K562 (cell line): ENCODE data around the gene FGF14. TPM values are rescaled to one million over a fixed set of nuclear protein-coding genes. Genes with fewer than 3 reads are reported as not detected.

ENCODE experiments used
- ATAC-seq: fragments of 200-7000 bp; cut with Tn5 transposase; 3 replicates; pipeline ENCODE4 v1.9.1; 2020; ENCODE audit warnings: moderate library complexity
- BruUV-seq: library from RNA; stranded (reverse); fragments of 400-500 nt; replicated peaks from 2 replicates; lab custom pipeline; 2021; lab: Mats Ljungman, UMichigan
- CTCF ChIA-PET: fragments of 300-600 bp; formaldehyde crosslinking; extraction: SDS; loops from one replicate; lab custom pipeline; 2021; ENCODE audit warnings: low intra/inter-chr PET ratio; lab: Yijun Ruan, JAX
- POLR2A ChIA-PET: fragments of 300-600, 350-650 bp; sonication (Branson Sonifier 250); formaldehyde crosslinking; extraction: SDS; loops from one replicate; lab custom pipeline; 2021; ENCODE audit warnings: antibody characterized with exemption, inconsistent platforms; lab: Yijun Ruan, JAX
- DNase-seq, 4 experiments: peaks; one replicate each; pipeline versions ENCODE4 v3.0.0 to v3.0.0-alpha.2; 2011 to 2018; ENCODE audit warnings: low spot score in 3 of 4, mixed read lengths in 3 of 4; ENCODE audit errors: extremely low read depth in 1 of 4
- FAIRE-seq: peaks from 2 replicates; lab custom pipeline; 2011; peaks lifted over from hg19 to GRCh38; lab: Jason Lieb, UNC
- H2AFZ ChIP-seq: 2 replicates; pipeline ENCODE4 v1.6.0; 2011; ENCODE audit warnings: low read depth, low read length, control low read depth, inconsistent platforms
- H3K27ac ChIP-seq: fragments of 200-600 bp; 3 replicates; pipeline ENCODE4 v1.8.0; 2011; ENCODE audit warnings: low read depth, mild to moderate bottlenecking, control low read depth, inconsistent platforms, low read length, moderate library complexity, mixed read lengths; ENCODE audit errors: extremely low read depth
- H3K27me3 ChIP-seq, 2 experiments: fragments of 300-600 bp in 1 of 2; 2 replicates in 1 of 2; 3 replicates in 1 of 2; pipeline versions ENCODE4 v1.6.0 to v1.8.0; 2011; ENCODE audit warnings: inconsistent platforms in 2 of 2, low read length in 2 of 2, mild to moderate bottlenecking in 1 of 2, mixed read lengths in 1 of 2, moderate library complexity in 1 of 2; ENCODE audit not compliant: control insufficient read depth in 2 of 2, insufficient read depth in 2 of 2
- H3K36me3 ChIP-seq: fragments of 300-600 bp; 3 replicates; pipeline ENCODE4 v1.8.0; 2011; ENCODE audit warnings: mild to moderate bottlenecking, low read length, inconsistent platforms; ENCODE audit not compliant: control insufficient read depth, insufficient read depth
- H3K4me1 ChIP-seq, 2 experiments: fragments of 200-600 bp in 1 of 2; replicated peaks in 1 of 2; 2 replicates in 1 of 2; 3 replicates in 1 of 2; pipeline versions ENCODE4 v1.5.1 to v1.8.0; 2011; ENCODE audit warnings: inconsistent platforms in 2 of 2, low read length in 2 of 2, mild to moderate bottlenecking in 1 of 2, mixed read lengths in 1 of 2, moderate library complexity in 1 of 2; ENCODE audit not compliant: control insufficient read depth in 2 of 2, insufficient read depth in 2 of 2
- H3K4me2 ChIP-seq: 2 replicates; pipeline ENCODE4 v1.6.1; 2011; ENCODE audit warnings: low read length, control low read depth, inconsistent platforms, mixed read lengths; ENCODE audit not compliant: insufficient read depth
- H3K4me3 ChIP-seq: fragments of 200-600 bp; sonication (generic), shearing (Covaris generic); 2 replicates; pipeline ENCODE4 v1.5.1; 2016; ENCODE audit warnings: control low read depth, inconsistent platforms
- H3K79me2 ChIP-seq: fragments of 200-600 bp; 3 replicates; pipeline ENCODE4 v1.8.0; 2011; ENCODE audit warnings: low read length, inconsistent platforms; ENCODE audit not compliant: control insufficient read depth, insufficient read depth
- H3K9ac ChIP-seq, 2 experiments: 2 replicates each; pipeline versions ENCODE4 v1.6.0 to v1.6.1; 2011; ENCODE audit warnings: low read depth in 2 of 2, low read length in 2 of 2, control low read depth in 1 of 2, inconsistent platforms in 1 of 2, mild to moderate bottlenecking in 1 of 2, mixed read lengths in 1 of 2; ENCODE audit not compliant: insufficient read depth in 1 of 2
- H3K9me1 ChIP-seq: one replicate; pipeline ENCODE4 v1.6.0; 2011; ENCODE audit warnings: inconsistent platforms, mild to moderate bottlenecking, low read length, moderate library complexity; ENCODE audit not compliant: control insufficient read depth, insufficient read depth
- H3K9me3 ChIP-seq: replicated peaks from 2 replicates; pipeline ENCODE4 v1.5.1; 2011; ENCODE audit warnings: low read depth, low read length, inconsistent platforms; ENCODE audit not compliant: control insufficient read depth, insufficient read depth
- H4K20me1 ChIP-seq: replicated peaks from 2 replicates; pipeline ENCODE4 v1.6.1; 2011; ENCODE audit warnings: low read length, inconsistent platforms, mixed read lengths; ENCODE audit not compliant: control insufficient read depth, insufficient read depth
- FOXO4 ChIP-seq: fragments of 450-650 bp; formaldehyde crosslinking; IDR thresholded peaks from 2 replicates; pipeline ENCODE4 v1.4.0; 2020; ENCODE audit warnings: mild to moderate bottlenecking, moderate library complexity
- MBD2 ChIP-seq: sonication (generic); IDR thresholded peaks from 2 replicates; pipeline ENCODE4 v1.6.1; 2016; ENCODE audit warnings: low read depth, borderline replicate concordance
- PRDM10 ChIP-seq: fragments of 450-650 bp; IDR thresholded peaks from 2 replicates; pipeline ENCODE4 v1.6.1; 2018; ENCODE audit not compliant: partially characterized antibody
- RFX7 ChIP-seq: fragments of 250-450 bp; sonication (Bioruptor Pico); IDR thresholded peaks from 2 replicates; pipeline ENCODE4 v1.5.1; 2021; ENCODE audit warnings: mild to moderate bottlenecking
- TBP ChIP-seq: optimal IDR thresholded peaks from 2 replicates; pipeline ENCODE3; 2011; ENCODE audit warnings: low read depth, low read length, improper control_type of control experiment
- TEAD4 ChIP-seq, 2 experiments: sonication (generic) in 1 of 2; formaldehyde crosslinking in 1 of 2; IDR thresholded peaks; 2 replicates each; pipeline versions ENCODE4 v1.6.1 to v1.8.0; 2012 to 2022; ENCODE audit warnings: borderline replicate concordance in 1 of 2, inconsistent platforms in 1 of 2, low read length in 1 of 2, mild to moderate bottlenecking in 1 of 2, missing genetic modification reagents in 1 of 2
- U2AF2 ChIP-seq: fragments of 200-400 bp; formaldehyde crosslinking; optimal IDR thresholded peaks from 2 replicates; pipeline ENCODE3; 2017; ENCODE audit warnings: low read depth, mild to moderate bottlenecking, low read length
- ZNF239 ChIP-seq: fragments of 250-450 bp; sonication (Bioruptor Pico); IDR thresholded peaks from 2 replicates; pipeline ENCODE4 v1.4.0; 2020; ENCODE audit warnings: mild to moderate bottlenecking
- ZNF324 ChIP-seq: fragments of 250-450 bp; sonication (Bioruptor Pico); IDR thresholded peaks from 2 replicates; pipeline ENCODE4 v1.4.0; 2020; ENCODE audit warnings: mild to moderate bottlenecking
- ZNF436 ChIP-seq: fragments of 250-450, 450-650 bp; sonication (Bioruptor Pico); formaldehyde crosslinking; IDR thresholded peaks from 2 replicates; pipeline ENCODE4 v1.7.0; 2020; ENCODE audit warnings: mild to moderate bottlenecking
- ZNF644 ChIP-seq: fragments of 200-800 bp; sonication (Bioruptor generic); IDR thresholded peaks from 2 replicates; pipeline ENCODE4 v1.6.1; 2016; ENCODE audit warnings: low read depth, missing genetic modification characterization, missing compliant biosample characterization
- ZNF655 ChIP-seq: fragments of 250-450 bp; sonication (Bioruptor Pico); IDR thresholded peaks from 2 replicates; pipeline ENCODE4 v1.5.0; 2021
- in situ Hi-C: fragments of 300-500 bp; cut with MboI; formaldehyde crosslinking; loops from 4 replicates; pipeline ENCODE4 v1.15.0; 2018; ENCODE audit warnings: inconsistent platforms, mixed read lengths
- intact Hi-C: fragments of 100-400 bp; cut with micrococcal nuclease; formaldehyde crosslinking; loops from 2 replicates; pipeline ENCODE4 v1.14.2; 2022
- polyA plus RNA-seq, 8 experiments: library from polyadenylated mRNA; depleted of rRNA in 4 of 8; stranded (reverse) in 5 of 8; unstranded in 3 of 8; fragments of >200 nt; fragmentation: Nextera tagmentation in 2 of 8; fragmentation: Illumina TruSeq in 1 of 8; extraction: Ambion mirVana in 2 of 8; extraction: Trizol in 1 of 8; gene quantifications; 2 replicates each; pipeline versions ENCODE4 v1.2.1 to v1.2.3, GENCODE V29; 2011 to 2014; ENCODE audit warnings: inconsistent platforms in 1 of 8, missing spikeins in 1 of 8
- total RNA-seq, 7 experiments: library from RNA; depleted of rRNA in 6 of 7; stranded (reverse); fragments of >200 nt in 6 of 7; fragmentation: Illumina TruSeq in 2 of 7; extraction: Trizol in 2 of 7; gene quantifications; 2 replicates each; pipeline versions ENCODE4 v1.2.1 to v1.2.3, GENCODE V29; 2011 to 2021; ENCODE audit warnings: low replicate concordance in 1 of 7

FGF14 gene
- total and polyA plus RNA-seq, 9 of the 15 experiments (the other 6 are each of a cell fraction or from before 2014, with no cell fraction given), result not detected

- Histone ChIP-seq H3K4me1 (no peaks in the 10 kb centered on the region), H3K9me3 (no peaks in the 10 kb centered on the region), H2AFZ (no peak overlapping the region), H3K79me2 (no peaks in the 10 kb centered on the region), H3K27me3 (no peaks in the 10 kb centered on the region), H4K20me1 (no peaks in the 10 kb centered on the region), H3K4me3 (no peak overlapping the region), H3K27ac (no peak overlapping the region), H3K9ac (no peak overlapping the region), H3K36me3 (no peaks in the 10 kb centered on the region), H3K9me1 (no peaks in the 10 kb centered on the region), H3K4me2 (no peak overlapping the region)
- ATAC-seq (no peak), FAIRE-seq (no peak), DNase-seq (no peak)
- no TSS peak for BruUV-seq
- POLR2A ChIA-PET, result no interaction called here
- CTCF ChIA-PET, result no interaction called here
- in situ Hi-C loops, result no loop called here
- intact Hi-C loops, result no loop called here
- no peak for TF ChIP-seq FOXO4 (CRISPR knock-in tag)
- TF ChIP-seq TBP, result no peak
- TF ChIP-seq ZNF436 (CRISPR knock-in tag), result no peak
- TF ChIP-seq RFX7 (CRISPR knock-in tag), result no peak
- no peak for TF ChIP-seq PRDM10
- no peak for TF ChIP-seq ZNF644
- TF ChIP-seq U2AF2, result no peak
- TF ChIP-seq MBD2, result no peak
- no peak for TF ChIP-seq ZNF324 (CRISPR knock-in tag)
- TF ChIP-seq ZNF239 (CRISPR knock-in tag), result no peak
- TF ChIP-seq TEAD4 (IDR thresholded peaks at IDR 0.05; ENCODE audit: low read length), result no peak
- TF ChIP-seq TEAD4 (CRISPR knock-in tag; IDR thresholded peaks at IDR 0.05; ENCODE audit: borderline replicate concordance), result no peak
- TF ChIP-seq ZNF655 (CRISPR knock-in tag), result no peak
Observed at GRCh38 chr13:101835920-101836319, 565.9 kb downstream of the FGF14 start.
